SKM-1 (cell line): ENCODE measurements around the gene POLE.

Experiments used
- DNase-seq: peaks from one replicate; lab custom pipeline; 2025; ENCODE audit not compliant: unreplicated experiment; lab: John Stamatoyannopoulos, UW

The POLE gene

DNA sequence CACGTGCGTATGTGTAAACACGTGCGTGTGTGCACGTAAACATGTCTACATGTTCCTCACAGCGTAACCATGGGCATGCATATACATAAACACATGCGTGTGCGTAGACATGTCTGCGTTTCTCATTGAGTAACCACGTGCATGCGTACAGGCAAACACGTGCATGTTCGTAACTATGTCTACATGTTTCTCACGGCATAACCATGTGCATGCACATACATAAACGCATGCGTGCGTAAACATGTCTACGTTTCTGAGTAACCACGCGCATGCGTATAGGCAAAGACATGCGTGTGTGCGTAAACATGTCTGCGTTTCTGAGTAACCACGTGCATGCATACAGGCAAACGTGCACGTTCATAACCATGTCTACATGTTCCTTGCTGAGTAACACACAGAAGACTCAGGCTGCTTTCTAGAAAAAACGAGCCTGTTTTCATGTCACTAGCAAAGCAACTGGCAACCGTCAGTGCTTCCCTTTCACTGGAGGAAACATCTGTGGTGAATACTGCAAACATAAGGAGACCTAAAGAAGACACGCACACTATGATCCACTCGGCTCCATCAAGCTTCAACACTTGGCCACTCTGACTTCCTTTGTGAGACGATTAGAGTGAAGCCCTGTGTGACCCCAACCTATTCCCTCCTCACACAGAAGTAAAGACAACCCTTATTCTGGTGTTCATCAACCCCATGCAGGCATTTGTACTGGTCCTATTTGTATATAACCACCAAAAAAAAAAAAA, 28.8 kb downstream of the POLE start:
- no peak for DNase-seq

DNA sequence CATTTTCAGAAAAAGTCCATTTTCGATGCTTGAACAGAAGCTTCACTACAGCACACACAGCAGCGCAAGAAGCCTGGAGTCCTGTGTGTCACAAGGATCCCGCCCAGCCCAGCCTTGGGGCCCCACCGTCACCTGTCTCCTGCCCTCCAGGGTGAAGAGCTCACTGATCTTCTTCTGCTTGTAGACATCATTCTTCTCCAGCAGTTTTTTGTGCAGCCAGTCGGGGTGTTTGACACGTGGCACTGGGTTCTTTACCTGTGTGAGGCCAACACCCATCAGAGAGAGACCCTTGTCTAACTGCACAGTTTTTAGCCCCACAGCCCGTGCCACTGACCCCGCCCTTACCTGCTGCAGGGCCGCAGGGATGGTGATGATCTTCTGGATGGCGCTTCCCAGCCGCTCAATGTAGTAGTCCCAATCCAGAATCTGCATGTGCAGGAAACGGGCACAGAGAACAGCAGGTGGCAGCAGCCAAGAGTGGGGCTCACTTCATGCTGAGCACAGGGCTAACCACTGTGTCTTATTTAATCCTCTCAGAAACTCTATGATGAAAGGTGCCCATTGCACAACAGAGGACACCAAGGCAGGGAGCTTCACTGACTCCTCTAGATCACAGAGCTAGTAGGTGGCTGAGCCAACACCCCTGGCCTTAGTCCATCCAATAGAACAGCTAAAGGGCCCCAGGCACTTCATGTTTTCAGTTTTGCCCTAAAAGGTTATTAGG, 30.0 kb downstream of the POLE start:
- no peak for DNase-seq

DNA sequence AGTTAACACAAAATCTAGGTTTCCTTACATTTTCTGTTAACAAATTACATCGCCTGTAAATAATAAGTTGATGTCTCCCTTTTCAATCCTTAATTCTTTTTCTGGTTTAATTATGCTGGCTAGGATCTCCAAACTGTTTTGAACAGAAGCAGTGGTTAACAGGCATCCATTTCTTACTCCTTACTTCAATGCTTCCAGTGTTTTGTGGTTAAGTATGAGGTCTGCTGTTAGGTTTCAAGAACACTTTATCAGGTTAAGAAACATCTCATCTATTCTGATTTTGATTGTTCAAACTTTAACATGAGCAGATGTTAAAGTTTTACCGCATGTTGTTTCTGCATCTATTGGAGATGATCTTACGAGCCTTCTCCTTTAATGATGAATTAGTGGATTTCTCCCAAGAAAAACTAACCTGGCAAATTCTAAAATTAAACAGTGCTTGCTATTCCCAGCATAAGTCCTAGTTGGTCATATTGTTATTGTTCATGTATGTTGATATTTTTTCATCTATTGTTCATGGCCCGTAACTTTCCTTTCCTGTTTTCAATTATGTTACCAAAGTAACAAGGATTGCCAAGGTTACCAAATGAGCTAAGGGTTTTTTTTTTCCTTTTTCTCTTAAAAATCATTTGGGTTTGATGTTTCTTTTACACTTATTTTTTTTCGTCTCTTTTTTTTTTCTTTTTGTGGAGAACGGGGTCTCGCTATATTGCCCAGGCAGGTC, 33.4 kb downstream of the POLE start:
- DNase-seq = no peak

DNA sequence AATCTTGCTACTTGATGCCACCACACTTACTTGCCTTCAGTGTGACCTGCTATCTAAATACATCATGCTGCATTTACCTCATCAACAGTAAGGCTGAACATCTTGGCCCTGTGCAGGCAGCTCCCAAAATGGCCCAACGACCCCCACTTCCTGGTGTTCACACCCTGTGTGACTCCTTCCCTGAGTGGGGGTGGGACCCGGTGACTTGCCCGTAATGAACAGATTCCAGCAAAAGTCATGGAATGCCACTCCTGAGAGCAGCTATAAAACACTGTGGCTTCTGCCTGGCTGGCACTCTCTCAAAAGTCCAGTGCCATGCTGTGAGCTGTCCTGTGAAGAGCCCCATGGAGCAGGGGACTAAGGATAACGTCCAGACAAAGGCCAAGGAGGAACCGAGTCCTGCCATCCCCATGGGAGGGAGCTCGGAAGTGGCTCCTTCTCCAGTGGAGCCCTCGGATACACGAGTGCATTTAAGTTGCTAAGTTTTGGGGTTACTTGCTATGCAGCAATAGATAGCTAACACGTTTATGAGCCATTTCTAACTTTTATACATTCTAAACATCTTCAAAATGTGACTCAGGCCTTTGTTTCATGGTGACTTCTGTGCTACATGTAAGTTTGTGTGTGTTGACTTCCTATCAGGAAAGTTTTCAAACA, 35.6 kb downstream of the POLE start:
- peak; percentile 100 for DNase-seq

DNA sequence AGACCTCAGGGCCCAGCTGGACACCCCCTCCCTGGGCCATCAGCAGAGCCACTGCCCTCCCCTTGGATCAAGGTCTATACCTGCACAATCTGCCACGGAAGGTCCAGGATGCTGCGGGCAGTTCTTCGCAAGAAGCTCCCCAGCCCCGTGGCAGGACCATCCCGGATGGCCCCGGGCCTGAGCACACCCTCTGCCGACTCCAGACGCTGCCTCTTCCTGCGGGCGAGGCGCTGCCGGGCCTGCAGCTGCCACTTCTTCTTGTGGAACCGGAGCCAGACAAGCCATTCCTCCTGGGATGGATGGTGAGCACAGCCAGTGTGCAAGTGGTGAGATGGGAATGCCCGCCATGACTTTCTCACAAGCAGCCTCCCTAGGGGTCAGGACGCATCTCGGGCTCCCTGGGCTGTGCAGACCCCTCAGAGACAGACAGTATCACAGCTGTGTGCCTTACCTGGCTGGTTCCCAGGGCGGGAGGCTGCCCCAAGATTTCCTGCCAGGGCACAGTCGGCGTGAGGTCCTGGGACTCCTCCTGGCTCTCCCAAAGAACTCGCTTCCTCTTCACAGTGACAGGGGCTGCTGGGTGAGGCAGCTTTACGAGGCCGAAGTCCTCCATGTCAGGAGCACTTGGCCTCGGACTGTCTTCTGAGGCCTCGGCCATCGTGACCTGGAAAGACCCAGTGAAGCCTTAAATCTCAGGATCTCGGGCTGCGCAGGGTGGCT, 37.8 kb downstream of the POLE start:
- no peak for DNase-seq

DNA sequence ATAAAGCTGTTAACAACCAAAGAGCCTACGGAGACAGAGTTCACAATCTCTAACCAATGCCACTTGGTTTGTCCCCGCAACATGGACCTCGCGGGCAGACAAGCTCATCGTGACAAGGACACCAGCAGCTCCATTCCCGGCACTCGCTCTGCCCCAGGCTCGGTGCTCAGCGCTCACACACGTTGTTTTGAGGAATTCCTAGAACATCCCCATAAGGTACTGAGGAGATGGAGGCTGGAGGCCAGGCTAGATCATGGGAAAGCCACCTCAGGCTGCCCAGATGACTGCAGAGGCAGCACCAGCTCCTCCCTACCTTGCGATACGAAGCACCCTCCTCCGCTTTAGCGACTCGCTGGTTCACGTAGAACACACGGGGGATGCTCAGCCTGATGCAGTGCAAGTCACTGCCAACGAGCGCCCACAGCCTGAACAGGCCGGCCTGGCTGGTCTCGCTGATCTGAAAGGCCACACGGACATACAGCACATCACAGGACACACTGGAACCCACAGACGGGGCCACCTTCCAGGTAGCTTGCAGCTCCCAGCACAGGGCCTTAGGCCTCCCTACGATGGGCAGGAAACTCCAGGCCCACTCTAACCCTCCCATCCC, 38.4 kb downstream of the POLE start:
- no peak for DNase-seq

DNA sequence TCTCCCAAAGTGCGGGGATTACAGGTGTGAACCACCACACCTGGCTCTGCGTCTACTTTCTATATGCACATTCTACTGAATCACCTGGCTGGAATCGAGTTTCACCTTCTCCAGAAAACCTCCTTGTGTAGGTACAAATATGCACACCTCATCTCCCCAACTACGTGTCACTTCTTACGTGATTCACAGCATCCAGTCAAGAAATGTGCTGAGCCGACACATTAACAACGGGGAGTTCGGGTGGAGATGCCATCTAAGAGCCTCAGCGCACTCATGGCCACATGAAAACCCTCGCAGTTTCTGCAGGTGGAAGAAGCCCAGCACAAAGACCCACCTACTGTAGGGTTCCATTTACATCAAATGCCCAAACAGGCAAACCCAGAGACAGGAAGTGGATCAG, 39.3 kb downstream of the POLE start:
- no peak for DNase-seq

DNA sequence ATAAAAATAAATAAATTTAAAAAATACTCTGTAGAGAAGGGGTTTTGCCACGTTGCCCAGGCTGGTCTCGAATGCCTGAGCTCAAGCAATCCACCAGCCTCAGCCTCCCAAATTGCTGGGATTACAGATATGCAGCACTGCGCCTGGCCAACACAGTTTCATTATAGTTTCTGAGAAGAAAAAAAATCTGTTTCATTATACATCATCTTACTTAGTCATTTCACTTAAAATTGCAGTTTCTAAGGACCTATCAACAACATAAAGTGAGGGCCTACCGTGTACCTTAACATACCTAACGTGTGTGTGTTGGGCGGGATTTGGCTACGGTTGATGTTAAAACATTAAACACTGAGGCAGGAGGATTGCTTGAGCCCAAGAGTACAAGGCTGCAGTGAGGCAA, 40.3 kb downstream of the POLE start:
- no peak for DNase-seq

DNA sequence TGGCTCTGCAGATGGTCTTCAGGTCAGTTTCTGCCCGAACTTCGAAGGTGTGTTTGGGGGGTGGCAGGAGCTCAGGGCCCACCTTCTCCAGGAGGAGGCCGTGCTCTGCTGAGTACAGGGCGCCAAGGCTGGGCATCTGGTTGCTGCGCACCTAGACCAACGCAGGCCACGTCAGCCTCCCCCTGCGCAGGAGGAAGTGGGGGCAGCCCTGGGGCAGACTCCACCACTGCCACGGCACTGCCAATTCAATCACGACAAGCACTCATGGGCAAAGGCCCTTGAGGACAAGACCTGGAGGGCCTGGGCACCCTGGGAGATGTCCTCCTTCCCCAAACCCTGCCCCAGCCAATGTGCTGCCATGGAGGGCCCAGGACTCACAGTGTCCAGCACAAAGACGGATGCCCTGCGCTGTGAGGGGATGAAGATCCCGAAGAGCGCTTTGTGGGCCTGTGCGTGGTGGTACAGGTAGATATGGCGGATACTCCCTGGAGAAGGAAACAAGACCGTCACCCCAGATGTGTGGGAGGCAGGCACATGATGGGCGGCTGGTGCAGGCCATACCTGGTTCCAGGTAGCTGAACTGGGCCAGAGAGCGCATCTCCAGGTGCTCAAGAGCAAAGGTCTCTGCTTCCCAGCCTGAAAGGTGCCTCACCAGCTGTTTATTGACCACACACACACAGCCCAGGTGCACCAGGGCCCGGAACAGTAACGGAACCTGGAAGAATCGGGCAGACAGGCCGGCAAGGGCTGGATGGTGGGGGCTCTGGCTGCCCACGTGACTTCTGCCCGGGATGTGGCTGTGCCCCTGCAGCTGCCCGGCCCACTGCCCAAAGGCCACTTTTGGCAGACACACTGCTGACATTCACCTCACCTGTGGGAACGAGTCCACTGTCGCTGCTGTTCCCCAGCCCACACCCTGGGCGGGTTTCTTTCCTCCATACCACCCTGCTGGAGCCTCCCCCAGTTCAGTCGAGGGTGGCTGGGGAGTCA, 44.0 kb downstream of the POLE start:
- DNase-seq = no peak

DNA sequence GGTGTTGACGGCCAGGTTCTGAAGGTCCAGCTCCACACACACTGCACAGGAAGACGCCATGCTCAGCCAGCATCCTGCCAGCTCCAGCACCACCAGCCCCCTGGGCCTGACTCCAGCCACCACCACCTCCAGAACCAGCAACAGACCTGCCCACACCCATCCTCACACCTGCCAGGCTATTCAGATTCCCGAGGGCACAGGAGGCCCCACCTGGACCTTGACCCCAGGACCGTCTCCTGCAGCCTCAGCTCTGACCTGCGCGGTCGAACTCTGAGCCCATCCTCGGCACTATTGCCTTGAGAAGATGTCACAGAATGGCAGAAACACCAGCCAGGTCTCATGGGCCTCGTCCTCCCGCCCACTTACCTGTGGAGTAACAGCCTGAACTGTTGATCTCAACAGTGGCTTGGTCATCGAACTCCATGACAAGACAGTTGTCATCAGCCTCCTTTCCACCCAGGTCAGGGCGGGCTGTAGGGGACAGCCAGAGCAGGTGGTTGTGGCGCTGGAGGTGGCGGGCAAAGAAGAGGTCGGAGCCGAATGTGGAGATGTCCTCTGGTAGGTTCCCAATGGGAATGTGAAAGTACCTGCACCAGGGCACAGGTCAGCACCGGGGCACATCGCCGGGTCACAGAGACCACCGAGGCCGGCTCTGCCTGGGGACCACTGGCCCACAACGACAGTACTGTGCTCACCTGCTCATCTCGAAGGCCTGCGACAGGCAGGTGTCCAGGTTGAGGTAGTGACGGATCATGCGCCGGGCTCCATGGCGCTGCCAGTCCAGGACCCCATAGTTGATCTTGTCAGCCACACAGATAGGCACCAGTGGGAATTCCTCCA, 45.1 kb downstream of the POLE start:
- no peak for DNase-seq

DNA sequence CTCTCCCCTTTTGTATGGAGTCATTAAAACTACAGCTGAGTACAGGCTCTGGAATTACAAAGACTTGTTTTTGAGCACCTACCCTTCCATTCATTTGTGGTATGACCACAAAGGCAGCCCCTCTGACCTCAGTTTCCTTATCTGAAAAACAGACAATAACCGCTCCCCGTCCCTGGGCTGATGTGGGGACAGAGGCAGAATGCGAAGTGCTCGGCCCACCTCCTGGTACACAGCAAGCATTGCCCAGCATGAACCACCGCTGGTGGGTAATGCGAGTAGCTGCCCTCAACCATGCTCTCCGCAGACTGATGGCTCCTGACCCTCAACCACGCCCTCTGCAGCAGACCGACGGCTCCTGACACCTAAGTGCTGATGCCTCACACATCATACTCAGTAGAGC, 46.2 kb downstream of the POLE start:
- DNase-seq = no peak

DNA sequence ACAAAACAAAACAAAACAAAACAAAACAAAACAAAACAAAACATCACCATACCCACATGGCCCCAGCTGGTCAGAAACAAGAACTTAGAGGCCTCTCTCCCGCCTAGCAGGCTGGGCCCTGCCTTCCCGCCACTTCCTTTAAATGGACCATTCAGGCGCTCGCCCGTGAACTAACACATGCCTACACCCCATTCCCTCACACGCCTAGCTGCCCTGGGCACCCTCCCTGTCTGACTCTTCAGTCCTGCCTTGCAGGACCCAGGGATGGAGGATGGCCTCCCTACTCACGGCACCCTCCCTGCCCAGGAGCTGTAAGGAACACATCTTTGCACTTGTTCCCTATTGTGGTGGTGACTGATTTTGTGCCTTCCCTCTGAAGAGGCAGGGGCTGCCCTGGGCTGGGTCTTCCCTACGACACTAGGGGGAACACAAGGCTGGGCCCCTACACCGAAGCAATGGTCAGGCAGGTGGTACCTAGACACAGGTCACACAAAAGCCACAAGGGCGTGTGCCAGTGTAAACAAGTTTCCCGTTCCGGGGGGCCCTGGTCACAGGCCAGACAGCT, 47.1 kb downstream of the POLE start:
- no peak for DNase-seq

DNA sequence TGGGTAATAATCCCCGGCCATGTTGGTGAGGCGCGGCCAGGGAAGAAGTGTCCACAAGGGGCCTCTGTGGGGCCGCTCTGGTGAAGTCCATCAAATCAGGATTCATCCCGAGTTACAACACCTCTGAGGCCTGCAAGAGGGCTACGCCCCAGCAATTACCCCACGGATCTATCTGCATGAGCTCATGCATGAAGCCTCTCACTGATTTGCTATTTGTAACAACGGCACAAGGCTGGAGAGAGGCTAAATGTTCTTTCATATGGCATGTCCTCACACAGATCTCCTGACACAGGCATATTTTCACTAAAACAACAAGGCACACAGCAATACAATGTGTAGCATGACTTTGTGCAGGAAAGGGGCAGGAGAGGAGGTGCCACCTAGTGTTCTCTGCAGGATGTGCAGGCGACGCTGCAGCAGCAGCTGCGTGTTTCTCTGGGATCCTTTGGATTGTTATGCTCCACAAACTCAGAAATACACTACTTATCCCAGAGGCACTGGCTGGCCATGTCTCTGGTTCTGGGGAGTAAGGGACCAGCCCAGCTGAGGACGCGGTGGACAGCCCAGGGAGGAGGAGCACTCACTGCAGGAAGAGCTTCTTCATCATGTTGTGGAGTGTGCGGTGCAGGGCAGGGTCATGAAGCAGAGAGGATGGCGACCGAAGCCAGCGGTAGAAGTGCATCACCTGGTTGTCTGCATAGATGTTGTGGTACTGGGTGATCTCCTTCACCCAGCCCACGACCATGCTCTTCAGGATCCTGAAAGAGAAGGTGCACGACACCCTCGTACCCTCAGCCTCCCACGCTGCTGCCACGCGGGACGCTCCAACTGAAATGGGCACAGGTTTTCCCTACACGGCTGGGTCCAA, 48.4 kb downstream of the POLE start:
- no peak for DNase-seq

DNA sequence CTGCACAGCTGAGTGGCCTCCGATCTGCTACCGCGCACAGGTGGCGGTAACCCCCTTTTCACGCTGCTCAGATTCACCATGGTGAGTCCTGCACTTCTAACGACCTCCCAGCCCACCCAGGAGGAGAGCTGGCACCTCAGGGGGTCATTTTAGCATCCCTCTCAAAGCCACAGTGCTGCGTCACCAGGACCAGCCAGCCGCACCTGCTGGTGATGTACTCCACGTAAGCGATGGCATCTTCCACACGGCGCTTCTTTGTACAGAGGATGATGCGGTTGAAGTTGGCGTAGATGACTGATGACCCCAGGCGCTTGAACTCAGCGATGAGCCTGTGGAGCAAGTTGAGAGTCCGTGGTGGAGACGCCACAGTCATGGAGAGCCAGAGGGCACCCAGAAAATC, 49.3 kb downstream of the POLE start:
- DNase-seq = no peak

DNA sequence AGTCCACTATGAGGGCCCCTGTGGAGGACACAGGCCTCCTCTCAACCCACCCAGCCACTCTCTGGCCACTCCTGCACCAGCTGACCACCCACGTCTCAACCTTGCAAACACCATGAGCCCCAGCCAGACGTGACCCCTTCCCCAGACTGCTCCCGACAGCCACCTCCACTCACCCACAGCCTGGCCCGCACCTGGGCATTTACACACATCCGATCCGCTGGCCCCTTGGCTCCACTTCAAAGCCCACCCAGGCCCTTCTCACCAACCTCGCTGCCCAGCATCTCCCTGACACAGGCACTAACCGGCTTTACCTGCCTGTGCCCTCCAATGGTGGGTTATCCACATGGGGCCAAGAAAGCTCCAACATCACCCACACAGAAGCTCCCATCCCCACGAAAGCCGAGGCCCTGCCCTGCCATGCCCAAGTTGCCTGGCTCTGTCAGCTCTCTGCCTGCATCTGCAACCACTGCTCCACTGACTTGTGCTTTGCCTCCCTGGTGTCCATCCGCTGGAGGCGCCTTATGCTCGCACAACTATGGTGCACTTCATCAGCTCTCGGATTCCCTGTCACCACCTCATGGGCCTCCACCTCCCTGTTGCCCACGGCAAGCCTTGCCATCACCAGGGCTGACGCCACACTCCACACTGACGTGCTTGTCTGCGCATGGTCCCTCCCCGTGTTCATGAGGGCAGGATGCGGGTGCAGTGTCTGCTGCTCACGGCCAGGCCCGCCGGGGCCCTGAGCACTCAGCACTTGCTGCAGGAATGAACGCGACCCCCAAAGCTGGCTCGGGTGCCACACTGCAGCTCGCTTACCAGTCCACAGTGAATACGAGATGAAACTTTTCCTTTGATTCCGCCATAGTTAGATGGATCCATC, 51.8 kb downstream of the POLE start:
- DNase-seq = no peak

DNA sequence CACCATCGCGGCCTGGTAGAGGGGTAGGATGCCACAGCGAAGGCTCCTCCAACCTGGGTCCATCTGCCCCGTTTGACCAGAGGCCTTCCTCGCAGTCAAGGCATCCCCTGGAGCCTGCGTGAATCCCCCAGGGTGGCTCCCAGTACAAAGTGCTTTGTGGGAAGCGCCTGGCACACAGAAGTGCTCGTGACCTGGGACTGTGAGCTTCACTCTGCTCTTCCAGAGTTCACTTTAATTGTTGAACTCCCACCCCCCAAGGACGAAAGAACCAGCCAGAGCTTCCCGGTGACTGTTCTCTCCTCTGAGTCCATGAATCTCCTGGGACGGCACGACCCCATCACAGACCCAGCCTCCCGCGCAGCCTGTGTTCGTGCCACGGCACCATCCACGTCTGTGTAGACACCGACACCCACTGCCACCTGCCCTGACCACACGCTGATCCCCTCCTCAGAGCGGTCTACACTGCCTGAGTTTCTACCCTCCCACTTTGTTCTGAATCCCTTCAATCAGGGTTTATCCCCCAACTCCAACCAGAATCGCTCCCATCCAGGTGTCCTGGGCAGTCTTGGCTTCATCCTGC, 52.6 kb downstream of the POLE start:
- no peak for DNase-seq
